ENCODE measurements around the gene DNAJC16. TPM values are rescaled to one million over a fixed set of nuclear protein-coding genes. Genes with fewer than 3 reads are reported as not detected.
"Not testable (repeated sequence)": the region's sequence is repeated elsewhere in the genome, so short reads cannot be mapped to it uniquely, and the experiment has no call there.

The DNAJC16 gene
- 23.9 TPM for total RNA-seq
- long read RNA-seq, full-length matches to known transcripts: 1 of 9 reads
- long read RNA-seq, partial matches to known transcripts: 1 of 9 reads
- long read RNA-seq, other reads (novel, unspliced or antisense): 7 of 9 reads

GRCh38 chr1:15526490-15527339, at the start of gene DNAJC16:
TSS of gene DNAJC16 (plus strand) at chr1:15526848. CDS start at chr1:15529106, 2,258 bp downstream.
- intact Hi-C loops (cut with DNase I): no loop called here
- no peaks in the 10 kb centered on the region for H3K27me3 ChIP-seq (ENCODE audit: low read depth)
- TF ChIP-seq, protein P1, sequence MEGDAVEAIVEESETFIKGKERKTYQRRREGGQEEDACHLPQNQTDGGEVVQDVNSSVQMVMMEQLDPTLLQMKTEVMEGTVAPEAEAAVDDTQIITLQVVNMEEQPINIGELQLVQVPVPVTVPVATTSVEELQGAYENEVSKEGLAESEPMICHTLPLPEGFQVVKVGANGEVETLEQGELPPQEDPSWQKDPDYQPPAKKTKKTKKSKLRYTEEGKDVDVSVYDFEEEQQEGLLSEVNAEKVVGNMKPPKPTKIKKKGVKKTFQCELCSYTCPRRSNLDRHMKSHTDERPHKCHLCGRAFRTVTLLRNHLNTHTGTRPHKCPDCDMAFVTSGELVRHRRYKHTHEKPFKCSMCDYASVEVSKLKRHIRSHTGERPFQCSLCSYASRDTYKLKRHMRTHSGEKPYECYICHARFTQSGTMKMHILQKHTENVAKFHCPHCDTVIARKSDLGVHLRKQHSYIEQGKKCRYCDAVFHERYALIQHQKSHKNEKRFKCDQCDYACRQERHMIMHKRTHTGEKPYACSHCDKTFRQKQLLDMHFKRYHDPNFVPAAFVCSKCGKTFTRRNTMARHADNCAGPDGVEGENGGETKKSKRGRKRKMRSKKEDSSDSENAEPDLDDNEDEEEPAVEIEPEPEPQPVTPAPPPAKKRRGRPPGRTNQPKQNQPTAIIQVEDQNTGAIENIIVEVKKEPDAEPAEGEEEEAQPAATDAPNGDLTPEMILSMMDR (IDR thresholded peaks at IDR 0.05): peak; percentile 42
- DNase-seq: peak; percentile 99
- ATAC-seq: peak; percentile 75
- peaks cover 37% of the 10 kb centered on the region for H3K4me1 ChIP-seq
- no peaks in the 10 kb centered on the region for H3K9me3 ChIP-seq
- peak within 1 kb of the TSS; percentile 83 for H3K4me3 ChIP-seq
- H3K27ac ChIP-seq: peak within 1 kb of the TSS; percentile 90
- H3K36me3 ChIP-seq: peaks cover 13% of the 10 kb centered on the region

- DNase-seq (no peak), ATAC-seq (no peak)
- TF ChIP-seq, protein P1 (IDR thresholded peaks at IDR 0.05): no peak
- H3K27ac ChIP-seq: no peak overlapping the region
- no peaks in the 10 kb centered on the region for H3K36me3 ChIP-seq
- H3K4me3 ChIP-seq: no peak overlapping the region
- H3K4me1 ChIP-seq: no peaks in the 10 kb centered on the region
- intact Hi-C loops (cut with DNase I): no loop called here
- no peaks in the 10 kb centered on the region for H3K9me3 ChIP-seq
- H3K27me3 ChIP-seq (ENCODE audit: low read depth): no peaks in the 10 kb centered on the region
Observed at GRCh38 chr1:15476927-15477326, 49.7 kb upstream of the DNAJC16 start.

GRCh38 chr1:15477646-15478212, 48.9 kb upstream of the DNAJC16 start:
- no peaks in the 10 kb centered on the region for H3K36me3 ChIP-seq
- H3K4me1 ChIP-seq: no peaks in the 10 kb centered on the region
- H3K4me3 ChIP-seq: no peak overlapping the region
- H3K27me3 ChIP-seq (ENCODE audit: low read depth): no peaks in the 10 kb centered on the region
- DNase-seq (no peak), ATAC-seq (peak in 1 of 2 donors; percentile 43)
- TF ChIP-seq, protein P1 (IDR thresholded peaks at IDR 0.05): no peak
- intact Hi-C loops (cut with DNase I): no loop called here
- no peak overlapping the region for H3K27ac ChIP-seq
- H3K9me3 ChIP-seq: no peaks in the 10 kb centered on the region

GRCh38 chr1:15479654-15480347, 46.8 kb upstream of the DNAJC16 start:
- ATAC-seq: no peak
- no peak overlapping the region for H3K4me3 ChIP-seq
- TF ChIP-seq, protein P1 (IDR thresholded peaks at IDR 0.05): no peak
- H3K27ac ChIP-seq: no peak overlapping the region
- H3K9me3 ChIP-seq: no peaks in the 10 kb centered on the region
- no peaks in the 10 kb centered on the region for H3K4me1 ChIP-seq
- intact Hi-C loops (cut with DNase I): no loop called here
- H3K36me3 ChIP-seq: no peaks in the 10 kb centered on the region
- no peaks in the 10 kb centered on the region for H3K27me3 ChIP-seq (ENCODE audit: low read depth)
- no peak for DNase-seq

DNA sequence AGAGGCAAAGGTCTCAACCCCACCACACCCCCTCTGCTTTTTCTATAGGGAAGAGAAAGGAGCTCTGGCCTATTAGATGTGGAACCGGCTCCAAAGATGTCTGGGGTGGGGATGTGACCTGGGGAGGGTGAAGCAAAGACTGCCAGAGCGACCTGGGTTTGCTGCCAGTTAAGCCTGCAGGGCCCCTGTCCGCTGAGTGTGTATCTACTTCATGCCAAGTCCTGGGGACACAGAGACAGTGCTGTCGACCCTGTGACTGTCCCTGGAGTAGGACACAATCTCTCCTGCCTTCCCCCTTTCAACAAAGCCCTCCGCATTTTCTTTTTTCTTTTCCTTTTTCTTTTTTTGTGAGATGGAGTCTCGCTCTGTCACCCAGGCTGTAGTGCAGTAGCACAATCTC, 44.2 kb upstream of the DNAJC16 start:
- H3K4me3 ChIP-seq; H3K27me3 ChIP-seq (ENCODE audit: low read depth); H3K4me1 ChIP-seq; DNase-seq; ATAC-seq; intact Hi-C loops (cut with DNase I); H3K27ac ChIP-seq; H3K36me3 ChIP-seq; H3K9me3 ChIP-seq: not testable (repeated sequence)

- H3K27me3 ChIP-seq (ENCODE audit: low read depth); H3K4me3 ChIP-seq; H3K4me1 ChIP-seq; intact Hi-C loops (cut with DNase I); H3K9me3 ChIP-seq; DNase-seq; H3K36me3 ChIP-seq; H3K27ac ChIP-seq; ATAC-seq: not testable (repeated sequence)
Observed at GRCh38 chr1:15482983-15483543, 43.6 kb upstream of the DNAJC16 start.
